BLaER1 treated with 17β-estradiol and CSF1 and Interleukin-3, amounts not matched to agents 10 nM and 100 nM (cell line): ENCODE measurements around the gene PSTPIP1.

ENCODE experiments used
- H3K27ac ChIP-seq, 11 experiments: shearing (Covaris generic); formaldehyde crosslinking; 2 replicates each; pipeline ENCODE4 v1.8.1; 2022
- H3K27me3 ChIP-seq, 11 experiments: shearing (Covaris generic); formaldehyde crosslinking; 2 replicates each; pipeline ENCODE4 v1.8.1; 2022
- H3K36me3 ChIP-seq, 11 experiments: shearing (Covaris generic); formaldehyde crosslinking; 2 replicates each; pipeline ENCODE4 v1.8.1; 2022
- H3K4me1 ChIP-seq, 10 experiments: shearing (Covaris generic); formaldehyde crosslinking; 2 replicates each; pipeline ENCODE4 v1.8.1; 2022
- H3K4me2 ChIP-seq, 11 experiments: shearing (Covaris generic); formaldehyde crosslinking; 2 replicates each; pipeline ENCODE4 v1.8.1; 2022
- H3K4me3 ChIP-seq, 10 experiments: shearing (Covaris generic); formaldehyde crosslinking; 2 replicates each; pipeline ENCODE4 v1.8.1; 2022
- H3K9ac ChIP-seq, 11 experiments: shearing (Covaris generic); formaldehyde crosslinking; 2 replicates each; pipeline ENCODE4 v1.8.1; 2022
- H3K9me3 ChIP-seq, 11 experiments: shearing (Covaris generic); formaldehyde crosslinking; replicated peaks in 1 of 11; 2 replicates each; pipeline ENCODE4 v1.8.1; 2022
- H4K20me1 ChIP-seq, 11 experiments: shearing (Covaris generic); formaldehyde crosslinking; 2 replicates each; pipeline ENCODE4 v1.8.1; 2022
- Cebpa-rat ChIP-seq, 11 experiments: shearing (Covaris generic); IDR thresholded peaks; 2 replicates each; pipeline ENCODE4 v1.8.1; 2022

PSTPIP1 gene

DNA sequence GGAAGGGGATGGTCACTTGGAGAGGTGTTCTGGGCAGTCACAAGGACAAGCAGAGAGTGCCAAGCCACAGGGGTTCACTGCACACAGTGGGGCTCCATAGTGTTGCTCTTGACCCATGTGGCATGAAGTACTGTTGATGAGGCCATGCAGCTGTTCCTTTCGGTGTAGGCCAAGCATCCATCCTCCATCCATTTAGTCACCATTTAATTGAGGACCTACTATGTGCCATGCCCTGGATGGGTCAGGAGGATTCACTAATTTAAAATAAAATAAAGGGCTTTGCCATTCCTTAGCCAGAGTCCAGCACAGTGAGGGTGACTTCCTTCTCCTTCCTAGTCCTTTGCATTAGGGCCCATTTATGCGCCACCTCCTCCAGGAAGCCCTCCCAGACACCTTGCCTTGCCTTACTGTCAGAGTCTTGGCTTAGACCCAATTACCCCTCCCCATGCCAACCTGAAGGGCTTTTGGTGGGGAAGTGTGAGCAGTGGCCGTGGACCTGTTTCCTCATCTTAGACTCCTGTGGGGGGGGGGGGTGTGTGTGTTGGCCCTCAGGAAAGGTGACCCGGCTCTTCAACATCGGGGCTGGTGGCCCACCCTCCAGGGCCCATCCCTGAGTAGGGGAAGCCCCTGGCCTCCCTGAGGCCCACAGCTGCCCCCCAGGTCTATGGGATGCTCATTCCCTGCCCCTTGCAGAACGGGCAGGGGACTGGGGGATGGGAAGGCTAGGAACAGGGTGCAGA lies 25.6 kb downstream of the PSTPIP1 start:
- Histone ChIP-seq H3K27ac (peak overlapping the region; percentile 49 to 96 (median 91); a peak in 20 of 22 replicates), H4K20me1 (peaks cover 23 to 100% (median 57%) of the 10 kb centered on the region in 11 experiments; a peak in 20 of 22 replicates), H3K27me3 (no peaks in the 10 kb centered on the region), H3K9ac (peak overlapping the region in 10 of 11 experiments; percentile 31 to 83 (median 78); a peak in 14 of 22 replicates), H3K4me1 (peaks cover 77 to 95% (median 93%) of the 10 kb centered on the region in 10 experiments), H3K4me3 (no peak overlapping the region; a peak in 1 of 20 replicates), H3K9me3 (no peaks in the 10 kb centered on the region), H3K36me3 (peaks cover 0 to 77% (median 71%) of the 10 kb centered on the region in 11 experiments; a peak in 18 of 22 replicates), H3K4me2 (peak overlapping the region; percentile 91 to 98 (median 95))
- TF ChIP-seq Cebpa-rat (IDR thresholded peaks at IDR 0.05): no peak

DNA sequence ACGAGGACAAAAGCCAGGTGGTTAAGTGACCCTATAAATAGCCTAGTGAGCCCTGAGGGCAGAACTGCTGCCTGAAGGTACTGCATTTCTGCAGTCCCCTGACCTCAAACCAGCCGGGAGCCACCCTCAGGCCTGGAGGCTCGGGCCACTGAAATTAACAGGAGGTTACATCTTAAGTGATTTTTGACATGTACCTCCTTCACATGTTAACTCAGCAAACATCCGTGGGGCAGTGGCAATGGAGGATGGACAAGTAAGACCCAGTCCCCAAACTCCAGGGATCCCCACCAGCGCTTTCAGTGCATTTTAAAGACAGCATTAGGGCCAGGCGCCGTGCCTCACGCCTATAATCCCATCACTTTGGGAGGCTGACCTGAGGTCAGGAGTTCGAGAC lies 26.2 kb downstream of the PSTPIP1 start:
- peak overlapping the region in 10 of 11 experiments; percentile 53 to 96 (median 91); a peak in 17 of 22 replicates for H3K27ac ChIP-seq
- H4K20me1 ChIP-seq: peaks cover 20 to 100% (median 61%) of the 10 kb centered on the region in 11 experiments; a peak in 20 of 22 replicates
- no peaks in the 10 kb centered on the region for H3K27me3 ChIP-seq
- H3K4me1 ChIP-seq: peaks cover 73 to 95% (median 93%) of the 10 kb centered on the region in 10 experiments
- peak overlapping the region in 10 of 11 experiments; percentile 11 to 83 (median 74); a peak in 9 of 22 replicates for H3K9ac ChIP-seq
- H3K9me3 ChIP-seq: no peaks in the 10 kb centered on the region
- peaks cover 0 to 83% (median 77%) of the 10 kb centered on the region in 11 experiments; a peak in 18 of 22 replicates for H3K36me3 ChIP-seq
- peak overlapping the region; percentile 91 to 98 (median 95) for H3K4me2 ChIP-seq
- no peak overlapping the region; a peak in 1 of 20 replicates for H3K4me3 ChIP-seq
- no peak for TF ChIP-seq Cebpa-rat (IDR thresholded peaks at IDR 0.05)

DNA sequence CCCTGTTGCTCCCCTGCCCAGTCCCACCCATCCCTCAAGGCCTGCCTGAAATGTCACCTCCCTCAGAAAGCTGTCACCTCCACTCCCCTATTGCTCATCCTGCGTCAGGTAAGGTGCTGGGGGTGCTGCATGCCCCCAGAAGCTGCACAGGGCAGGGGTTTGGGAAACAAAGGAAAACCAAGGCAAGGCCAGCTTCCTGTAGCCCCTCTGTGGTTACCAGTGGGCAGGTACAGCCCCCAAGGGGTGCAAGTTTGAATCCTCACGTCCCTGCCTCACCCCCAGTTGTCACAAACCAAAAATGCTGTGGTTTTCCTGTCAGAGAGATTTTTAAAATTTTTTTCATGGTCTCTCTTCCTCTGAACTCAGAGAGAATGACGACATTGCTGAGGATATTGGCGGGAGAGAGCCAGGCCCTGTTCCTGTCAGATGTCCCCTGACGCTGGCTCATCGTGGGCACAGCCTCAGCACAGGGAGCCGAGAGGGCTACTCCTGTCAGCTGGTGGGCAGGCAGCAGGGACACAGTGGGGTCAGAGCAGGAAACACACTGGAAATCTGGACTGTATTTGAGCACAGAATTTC lies 27.0 kb downstream of the PSTPIP1 start:
- H3K4me3 ChIP-seq: no peak overlapping the region; a peak in 1 of 20 replicates
- peaks cover 73 to 95% (median 93%) of the 10 kb centered on the region in 10 experiments for H3K4me1 ChIP-seq
- peak in 1 of 11 experiments; percentile 9; a peak in 1 of 22 replicates for TF ChIP-seq Cebpa-rat (IDR thresholded peaks at IDR 0.05)
- H3K27ac ChIP-seq: peak overlapping the region; percentile 41 to 96 (median 91); a peak in 20 of 22 replicates
- peak overlapping the region; percentile 35 to 83 (median 68); a peak in 19 of 22 replicates for H3K9ac ChIP-seq
- H3K9me3 ChIP-seq: no peaks in the 10 kb centered on the region
- H3K36me3 ChIP-seq: peaks cover 0 to 91% (median 85%) of the 10 kb centered on the region in 11 experiments; a peak in 18 of 22 replicates
- H3K4me2 ChIP-seq: peak overlapping the region; percentile 91 to 98 (median 95)
- H4K20me1 ChIP-seq: peaks cover 12 to 100% (median 62%) of the 10 kb centered on the region in 11 experiments; a peak in 20 of 22 replicates
- H3K27me3 ChIP-seq: no peaks in the 10 kb centered on the region

DNA sequence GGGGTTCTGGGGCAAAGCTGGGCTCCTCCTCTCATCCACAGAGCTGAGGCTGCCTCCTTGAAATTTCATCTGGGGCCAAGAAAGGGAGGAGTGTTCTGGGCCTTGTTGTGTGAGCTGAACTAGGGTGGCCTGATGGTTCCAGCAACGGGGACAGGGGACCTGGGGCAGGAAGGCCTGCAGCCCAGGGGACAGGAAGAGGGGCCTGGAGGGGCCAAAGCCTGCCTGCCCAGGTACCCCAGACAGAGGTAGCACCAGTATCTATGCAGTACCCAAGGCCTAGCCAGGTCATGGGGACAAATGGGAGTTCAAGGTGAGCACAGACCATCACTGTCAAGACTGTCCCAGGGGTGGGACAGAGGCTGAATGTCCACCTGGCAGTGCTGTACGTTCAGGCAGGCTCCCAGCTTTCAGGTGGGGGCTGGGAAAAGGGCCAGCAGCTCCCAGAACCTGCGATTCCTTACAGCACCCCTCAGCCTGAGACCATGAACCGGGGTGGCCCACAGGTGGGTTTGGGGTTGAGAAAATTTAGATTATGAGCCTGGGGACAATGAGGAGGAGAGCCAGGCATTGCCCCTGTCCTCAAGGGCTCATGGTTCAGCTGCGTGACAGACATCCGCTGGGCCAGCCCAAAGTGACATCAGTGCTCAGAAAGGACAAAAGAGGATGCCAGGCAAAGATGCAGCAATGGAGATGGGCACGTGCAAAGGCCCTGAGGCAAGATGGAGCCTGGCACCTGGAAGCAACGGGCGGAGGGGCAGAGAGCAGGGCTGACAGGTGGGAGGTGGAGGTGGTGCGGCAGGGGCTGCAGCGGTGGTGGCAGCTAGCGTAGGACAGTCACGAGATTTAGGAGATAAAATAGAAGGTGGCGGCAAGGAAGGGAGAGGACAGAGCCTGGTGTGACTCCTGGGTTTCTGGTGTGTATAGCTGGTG lies 28.0 kb downstream of the PSTPIP1 start:
- H3K27ac ChIP-seq: peak overlapping the region; percentile 41 to 96 (median 91); a peak in 21 of 22 replicates
- H3K4me1 ChIP-seq: peaks cover 71 to 95% (median 93%) of the 10 kb centered on the region in 10 experiments
- H3K27me3 ChIP-seq: no peaks in the 10 kb centered on the region
- H3K9ac ChIP-seq: peak overlapping the region; percentile 35 to 83 (median 68); a peak in 19 of 22 replicates
- H3K4me3 ChIP-seq: no peak overlapping the region
- no peak for TF ChIP-seq Cebpa-rat (IDR thresholded peaks at IDR 0.05)
- peaks cover 0 to 97% (median 93%) of the 10 kb centered on the region in 11 experiments; a peak in 18 of 22 replicates for H3K36me3 ChIP-seq
- peak overlapping the region; percentile 91 to 98 (median 95); a peak in 21 of 22 replicates for H3K4me2 ChIP-seq
- peaks cover 2 to 100% (median 62%) of the 10 kb centered on the region in 11 experiments; a peak in 21 of 22 replicates for H4K20me1 ChIP-seq
- H3K9me3 ChIP-seq: no peaks in the 10 kb centered on the region

DNA sequence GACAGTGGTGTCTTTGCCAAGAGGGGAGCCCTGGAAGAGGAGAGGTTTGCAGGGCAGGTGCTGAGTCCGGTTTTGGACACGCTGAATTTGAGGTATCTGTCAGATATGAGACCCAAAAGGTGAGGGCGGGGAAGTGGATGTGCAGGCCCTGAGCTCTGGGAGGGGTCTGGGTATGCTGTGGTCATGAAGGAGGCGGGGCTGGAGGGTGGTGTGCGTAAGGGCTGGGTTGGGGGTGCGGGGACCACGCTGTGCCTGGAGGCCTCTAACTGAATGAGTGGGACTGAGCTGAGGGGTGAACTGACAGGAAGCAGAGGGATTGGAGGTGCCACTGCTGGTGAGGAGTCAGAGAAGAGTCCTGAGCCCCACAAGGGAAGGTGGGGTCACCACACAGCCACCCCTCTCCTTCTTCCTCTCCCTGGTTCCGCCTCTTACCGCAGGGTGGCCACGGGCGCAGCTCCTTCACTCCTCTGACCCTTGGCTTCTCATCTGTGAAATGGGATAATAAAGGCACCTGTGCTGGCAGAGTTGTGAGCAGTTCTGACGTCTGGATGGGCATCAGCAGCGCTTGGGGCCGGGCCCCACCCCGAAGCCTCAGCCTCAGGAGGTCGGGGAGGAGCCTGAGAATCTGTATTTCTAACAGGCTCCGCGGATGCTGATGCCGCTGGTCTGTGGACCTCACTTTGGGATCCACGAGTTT lies 28.8 kb downstream of the PSTPIP1 start:
- Histone ChIP-seq H3K4me1 (peaks cover 63 to 95% (median 93%) of the 10 kb centered on the region in 10 experiments), H3K36me3 (peaks cover 0 to 97% (median 93%) of the 10 kb centered on the region in 11 experiments; a peak in 18 of 22 replicates)
- TF ChIP-seq Cebpa-rat (IDR thresholded peaks at IDR 0.05): no peak

DNA sequence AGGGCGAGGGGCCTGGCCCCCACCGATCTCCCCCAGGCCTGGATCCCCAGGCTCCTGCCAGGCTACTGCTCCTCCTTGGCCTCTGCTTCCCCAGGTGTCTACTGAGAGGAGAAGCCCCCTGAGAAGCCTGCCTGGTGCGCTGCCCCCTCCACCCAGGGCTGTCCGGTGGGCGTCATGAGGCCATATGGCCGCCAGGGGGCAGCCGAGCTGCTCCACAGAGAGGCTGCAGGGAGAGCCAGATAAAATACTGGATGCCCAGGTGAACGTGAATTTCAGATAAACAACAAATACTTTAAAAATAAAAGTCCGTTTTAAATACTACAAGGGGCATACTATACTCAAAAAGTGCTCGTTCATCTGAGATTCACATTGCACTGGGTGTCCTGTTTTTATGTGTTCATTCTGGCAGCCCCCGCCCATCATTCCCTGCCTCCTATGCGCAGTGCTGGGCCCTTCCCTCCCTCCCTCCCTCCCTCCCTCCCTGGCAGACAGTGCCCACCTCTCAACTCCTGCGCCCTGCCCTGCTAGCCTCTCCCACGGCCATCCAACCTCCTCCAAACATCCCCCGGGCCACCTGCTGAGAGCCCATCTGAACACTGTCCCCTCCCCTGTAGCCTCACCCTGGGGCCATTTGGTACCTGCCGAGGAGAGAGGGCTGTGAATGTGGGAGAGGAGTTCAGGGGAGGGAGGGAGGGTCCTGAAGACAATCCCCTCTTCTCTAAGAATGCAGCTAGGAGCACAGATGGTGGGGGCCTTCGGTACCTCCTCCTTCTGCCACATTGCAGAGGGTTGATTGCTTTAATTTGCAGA lies 29.6 kb downstream of the PSTPIP1 start:
- peak overlapping the region in 2 of 11 experiments; percentile 22 to 55; a peak in 5 of 22 replicates for H3K9ac ChIP-seq
- H3K36me3 ChIP-seq: peaks cover 0 to 97% (median 93%) of the 10 kb centered on the region in 11 experiments; a peak in 18 of 22 replicates
- no peak for TF ChIP-seq Cebpa-rat (IDR thresholded peaks at IDR 0.05)
- H3K4me3 ChIP-seq: no peak overlapping the region
- no peaks in the 10 kb centered on the region for H3K27me3 ChIP-seq
- no peaks in the 10 kb centered on the region for H3K9me3 ChIP-seq
- H3K4me1 ChIP-seq: peaks cover 63 to 95% (median 93%) of the 10 kb centered on the region in 10 experiments
- H4K20me1 ChIP-seq: peaks cover 0 to 100% (median 63%) of the 10 kb centered on the region in 11 experiments; a peak in 18 of 22 replicates
- peak overlapping the region in 8 of 11 experiments; percentile 9 to 96 (median 42); a peak in 9 of 22 replicates for H3K27ac ChIP-seq
- H3K4me2 ChIP-seq: peak overlapping the region in 2 of 11 experiments; percentile 5; a peak in 2 of 22 replicates

More for the DNA sequence above, 28.8 kb downstream of the PSTPIP1 start:
- no peak overlapping the region for H3K4me3 ChIP-seq
- peak overlapping the region in 3 of 11 experiments; percentile 5 to 95 (median 91); a peak in 3 of 22 replicates for H3K4me2 ChIP-seq
- no peaks in the 10 kb centered on the region for H3K9me3 ChIP-seq
- H3K27me3 ChIP-seq: no peaks in the 10 kb centered on the region
- peak overlapping the region in 9 of 11 experiments; percentile 5 to 96 (median 72); a peak in 11 of 22 replicates for H3K27ac ChIP-seq
- peaks cover 0 to 100% (median 62%) of the 10 kb centered on the region in 11 experiments; a peak in 18 of 22 replicates for H4K20me1 ChIP-seq
- H3K9ac ChIP-seq: no peak overlapping the region; a peak in 3 of 22 replicates
